T47D (cell line): ENCODE results near the gene TMEM39A.
A peak's percentile ranks its signal among the peaks of the same experiment; 100 is the strongest.

Source experiments
- DNase-seq, 2 experiments: peaks; one replicate each; pipeline versions ENCODE4 v3.0.0 to v3.0.0-alpha.2; 2011 to 2012; ENCODE audit warnings: low read depth in 1 of 2, low spot score in 1 of 2
- JUND ChIP-seq: IDR thresholded peaks from 2 replicates; pipeline ENCODE4 v1.6.1; 2012; ENCODE audit warnings: low read depth
- in situ Hi-C: cut with HindIII; loops from 2 replicates; pipeline ENCODE4 v1.10.0; 2016; ENCODE audit warnings: low sequenced_read_pairs, low pct_unique_long_range_greater_than_20kb

TMEM39A gene

DNA sequence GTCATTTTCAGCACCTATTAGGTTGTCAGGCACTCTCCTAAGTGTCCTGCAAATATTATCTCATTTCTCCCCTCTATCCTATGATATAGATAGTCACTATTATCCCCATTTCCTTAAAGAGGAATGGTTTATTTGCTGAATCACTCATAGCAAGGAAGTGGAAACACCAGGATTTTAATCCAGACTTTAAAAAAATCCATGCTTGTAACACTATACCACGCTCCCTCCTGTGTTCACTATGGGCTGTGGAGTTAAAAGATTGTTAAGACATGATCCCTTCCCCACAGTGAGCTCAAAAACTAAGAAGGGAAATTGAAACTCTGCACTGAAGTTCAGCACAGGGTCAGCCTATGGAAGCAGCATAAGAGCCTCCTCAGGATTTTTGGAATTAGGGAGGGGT, 60.2 kb downstream of the TMEM39A start:
- DNase-seq = no peak
- TF ChIP-seq JUND = no peak
- in situ Hi-C loops = no loop called here

DNA sequence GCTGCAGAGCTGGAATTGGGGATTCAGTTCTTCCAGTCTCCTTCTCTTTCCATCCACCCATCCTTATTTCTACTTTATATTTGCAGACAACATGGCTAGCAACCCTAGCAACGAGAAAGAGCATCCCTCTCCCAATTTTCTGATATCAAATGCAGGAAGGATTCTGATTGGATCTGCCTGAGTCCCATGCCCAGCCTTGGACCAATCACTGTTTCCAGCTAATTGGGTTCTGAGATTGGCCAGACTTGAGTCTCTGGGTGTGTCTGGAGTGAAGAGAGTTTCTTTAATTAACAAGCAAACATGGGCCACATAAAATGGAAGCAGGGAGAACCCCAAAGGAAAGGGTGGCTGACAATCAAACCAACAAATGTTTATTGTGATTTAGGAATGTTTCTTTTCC, 60.6 kb downstream of the TMEM39A start:
- no peak for DNase-seq
- no peak for TF ChIP-seq JUND
- in situ Hi-C loops = no loop called here

DNA sequence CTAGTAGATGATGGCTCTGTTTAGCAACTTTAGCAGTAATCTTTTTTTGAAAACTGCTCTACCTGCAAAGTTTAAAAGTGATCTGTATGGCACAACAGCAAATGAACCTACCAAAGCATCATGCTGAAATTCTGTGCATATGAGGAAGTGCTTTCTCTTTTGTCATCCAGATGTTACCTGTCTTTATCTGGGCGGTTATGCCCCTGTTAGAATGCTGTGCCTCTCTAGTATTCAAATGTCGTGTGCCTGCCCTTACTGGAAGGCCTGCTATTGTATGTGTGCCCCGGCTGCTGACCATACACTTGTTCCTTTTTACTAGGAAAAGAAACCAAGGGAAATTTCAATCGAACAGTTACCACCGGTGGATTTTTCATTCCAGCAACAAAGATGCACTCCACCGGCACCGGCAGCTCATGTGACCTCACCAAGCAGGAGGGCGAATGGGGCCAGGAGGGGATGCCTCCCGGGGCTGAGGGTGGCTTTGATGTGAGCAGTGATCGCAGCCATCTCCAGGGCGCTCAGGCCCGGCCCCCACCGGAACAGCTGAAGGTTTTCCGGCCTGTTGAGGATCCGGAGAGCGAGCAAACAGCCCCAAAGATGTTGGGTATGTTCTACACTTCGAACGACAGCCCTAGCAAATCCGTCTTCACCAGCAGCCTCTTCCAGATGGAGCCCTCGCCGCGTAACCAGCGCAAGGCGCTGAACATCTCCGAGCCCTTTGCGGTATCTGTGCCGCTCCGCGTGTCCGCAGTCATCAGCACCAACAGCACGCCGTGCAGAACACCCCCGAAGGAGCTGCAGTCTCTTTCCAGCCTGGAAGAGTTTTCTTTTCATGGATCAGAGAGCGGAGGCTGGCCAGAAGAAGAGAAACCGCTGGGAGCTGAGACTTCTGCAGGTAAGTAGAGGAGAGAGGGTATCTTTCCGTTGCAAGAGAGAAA, 61.6 kb downstream of the TMEM39A start:
- in situ Hi-C loops = no loop called here
- DNase-seq = no peak

DNA sequence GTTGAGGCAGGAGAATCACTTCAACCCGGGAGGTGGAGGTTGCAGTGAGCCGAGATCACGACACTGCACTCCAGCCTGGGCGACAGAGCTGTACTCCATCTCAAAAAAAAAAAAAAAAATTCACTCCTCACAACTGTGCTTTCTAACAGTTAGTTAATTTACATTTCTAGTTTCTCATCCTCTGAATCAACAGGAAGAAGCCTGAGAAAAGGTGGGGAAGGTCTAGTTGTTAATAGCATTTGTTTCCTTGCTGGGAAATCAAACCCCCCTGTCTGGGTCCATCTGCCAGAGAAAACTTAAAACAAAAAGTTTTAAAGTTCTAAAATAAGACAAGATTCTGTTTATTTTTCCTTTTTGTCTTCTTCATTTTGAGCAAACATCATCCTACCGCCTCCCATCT, 62.3 kb downstream of the TMEM39A start:
- TF ChIP-seq JUND = no peak
- no peak for DNase-seq
- in situ Hi-C loops = no loop called here

More for the DNA sequence above, 61.6 kb downstream of the TMEM39A start:
- TF ChIP-seq JUND = no peak

DNA sequence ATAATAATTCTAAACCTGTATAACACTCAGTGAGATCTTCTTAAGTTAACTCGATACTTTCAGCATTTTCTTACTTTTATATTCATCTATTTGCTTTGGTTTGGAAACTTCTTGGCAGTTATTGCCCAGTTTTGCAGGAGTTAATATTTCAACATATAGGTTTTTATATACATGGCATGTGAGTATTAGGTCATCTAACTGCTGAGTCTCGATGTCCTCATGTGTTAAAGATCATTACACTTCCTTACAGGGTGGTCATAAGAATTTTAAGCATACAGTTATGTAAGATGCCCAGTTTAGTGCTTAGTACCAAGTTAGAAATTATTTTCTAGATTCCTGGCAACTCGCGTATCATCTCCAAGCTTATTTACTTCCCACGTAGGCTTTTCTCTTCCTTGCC, 62.9 kb downstream of the TMEM39A start:
- in situ Hi-C loops = no loop called here
- TF ChIP-seq JUND = no peak
- DNase-seq = no peak

DNA sequence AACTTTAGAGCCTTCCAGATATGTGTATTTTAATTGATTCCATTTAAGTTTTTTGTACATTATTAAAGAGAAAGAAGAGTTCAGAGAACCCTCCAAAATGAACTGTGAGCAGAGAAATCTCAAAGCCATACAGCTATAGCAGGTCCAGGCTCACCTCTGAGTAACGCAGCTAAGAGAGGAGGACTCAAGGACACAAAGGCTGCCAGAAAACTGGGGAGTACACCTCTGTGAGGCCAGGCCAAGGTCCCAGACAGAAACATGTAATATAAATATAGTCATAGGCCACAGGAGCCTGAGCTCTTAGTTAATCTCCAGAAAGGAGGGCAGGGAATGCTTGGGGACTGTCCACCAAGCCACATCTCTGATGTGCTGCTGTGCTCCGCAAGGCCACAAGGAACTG, 66.5 kb downstream of the TMEM39A start:
- no peak for TF ChIP-seq JUND
- no peak for DNase-seq
- in situ Hi-C loops = no loop called here

DNA sequence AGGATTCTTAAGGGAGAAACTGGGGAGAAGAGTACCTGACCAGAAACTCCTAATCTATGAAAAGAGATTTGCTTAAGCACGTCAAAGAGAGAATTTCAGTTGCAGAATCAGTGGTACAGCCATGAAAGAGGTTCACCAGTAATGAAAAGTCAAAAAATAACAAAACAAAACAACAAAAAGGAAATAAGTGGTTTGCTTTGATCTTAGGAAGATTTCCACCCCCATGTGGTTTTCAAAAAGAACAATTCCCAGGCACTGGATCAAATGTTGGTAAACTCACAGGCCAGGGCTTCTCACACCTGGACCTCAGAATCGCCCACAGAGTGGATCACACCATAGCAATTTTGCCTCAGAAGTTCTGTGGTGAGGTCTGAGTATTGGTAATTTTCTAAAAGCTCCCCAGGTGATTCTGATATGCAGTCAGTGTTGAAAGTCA, 67.5 kb downstream of the TMEM39A start:
- DNase-seq = no peak
- TF ChIP-seq JUND = no peak
- in situ Hi-C loops = no loop called here

DNA sequence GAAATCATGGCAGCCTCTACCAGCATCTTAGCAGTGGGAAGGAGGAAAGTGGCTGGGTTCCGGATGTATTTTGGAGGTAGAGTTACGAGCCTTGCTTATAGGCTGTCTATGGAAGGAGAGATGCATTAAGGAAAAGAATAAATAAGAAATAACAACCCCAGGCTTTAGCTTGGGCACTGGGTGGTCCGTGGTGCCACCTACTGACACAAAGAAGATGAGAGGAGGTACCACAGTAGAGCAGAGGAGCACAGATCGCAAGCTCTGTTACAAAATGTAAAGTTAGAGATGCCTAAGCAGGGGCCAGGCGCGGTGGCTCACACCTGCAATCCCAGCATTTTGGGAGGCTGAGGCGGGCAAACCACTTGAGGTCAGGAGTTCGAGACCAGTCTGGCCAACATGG, 74.8 kb downstream of the TMEM39A start:
- in situ Hi-C loops = no loop called here
- no peak for DNase-seq

DNA sequence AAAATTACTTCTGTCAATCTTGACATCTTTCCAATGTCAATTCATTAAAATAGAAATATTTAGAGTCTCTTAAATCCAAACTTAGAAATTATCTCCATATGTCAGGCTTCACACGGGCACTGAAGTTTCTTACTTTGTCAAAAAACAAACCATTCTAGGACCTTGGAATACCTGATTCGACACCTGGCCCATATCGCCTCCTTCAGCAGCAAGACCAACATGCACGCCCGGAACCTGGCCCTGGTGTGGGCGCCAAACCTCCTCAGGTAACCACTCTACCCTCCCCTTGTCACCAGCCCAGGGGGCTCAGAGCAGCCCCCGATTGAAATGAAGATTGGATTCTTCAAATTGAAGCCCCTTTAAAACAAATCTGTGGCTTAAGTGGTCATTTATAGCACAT, 81.3 kb downstream of the TMEM39A start:
- in situ Hi-C loops = no loop called here
- no peak for DNase-seq
- TF ChIP-seq JUND = no peak

More for the DNA sequence above, 74.8 kb downstream of the TMEM39A start:
- TF ChIP-seq JUND = no peak

DNA sequence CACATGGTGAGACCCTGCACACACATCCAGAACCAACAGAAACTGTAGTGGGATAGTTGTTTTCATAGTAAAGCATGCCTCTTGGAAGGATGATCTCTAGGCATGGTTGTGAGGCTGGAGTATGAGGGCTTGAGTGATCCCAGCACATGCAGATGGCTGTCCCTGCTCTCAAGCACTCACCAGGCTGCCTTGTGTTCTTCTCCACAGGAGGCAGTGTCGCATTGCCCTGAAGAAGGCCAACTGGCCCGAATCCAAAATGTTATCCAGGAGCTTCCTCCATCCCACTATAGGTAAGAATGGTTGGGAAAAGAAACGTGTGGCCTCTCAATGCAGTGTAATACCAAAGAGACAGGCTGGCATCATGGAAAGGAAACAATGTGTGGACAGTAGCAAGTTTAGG, 82.7 kb downstream of the TMEM39A start:
- TF ChIP-seq JUND = no peak
- in situ Hi-C loops = no loop called here
- peak in 1 of 2 experiments; percentile 52 for DNase-seq
